Measurements from ENCODE around the gene DDX49.

DNA sequence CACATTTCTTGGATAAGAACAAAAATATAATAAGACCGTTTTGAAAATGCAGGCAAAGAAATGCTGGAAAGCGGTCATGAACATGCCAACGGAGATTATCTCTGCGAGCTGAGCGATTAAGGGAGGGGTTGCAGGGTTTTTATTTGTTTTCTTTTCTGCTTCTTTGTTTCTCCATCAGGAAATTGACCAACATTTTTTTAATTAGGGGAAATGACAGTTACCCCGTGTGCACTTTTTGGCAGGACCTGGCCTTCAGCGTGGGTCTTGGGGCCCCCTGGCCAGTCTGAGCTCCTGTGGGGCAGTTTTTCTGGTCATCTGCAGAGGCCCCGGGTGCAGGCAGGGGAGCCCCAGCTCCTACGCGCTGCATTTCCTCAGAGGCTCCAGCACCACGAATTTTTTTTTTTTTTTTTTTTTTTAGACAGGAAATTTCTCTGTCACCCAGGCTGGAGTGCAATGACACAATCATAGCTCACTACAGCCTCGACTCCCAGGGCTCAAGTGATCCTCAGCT is 52.8 kb downstream of the DDX49 start:
- no peak for TF ChIP-seq RAD21 (IDR thresholded peaks at IDR 0.05)
- TF ChIP-seq, protein P1, sequence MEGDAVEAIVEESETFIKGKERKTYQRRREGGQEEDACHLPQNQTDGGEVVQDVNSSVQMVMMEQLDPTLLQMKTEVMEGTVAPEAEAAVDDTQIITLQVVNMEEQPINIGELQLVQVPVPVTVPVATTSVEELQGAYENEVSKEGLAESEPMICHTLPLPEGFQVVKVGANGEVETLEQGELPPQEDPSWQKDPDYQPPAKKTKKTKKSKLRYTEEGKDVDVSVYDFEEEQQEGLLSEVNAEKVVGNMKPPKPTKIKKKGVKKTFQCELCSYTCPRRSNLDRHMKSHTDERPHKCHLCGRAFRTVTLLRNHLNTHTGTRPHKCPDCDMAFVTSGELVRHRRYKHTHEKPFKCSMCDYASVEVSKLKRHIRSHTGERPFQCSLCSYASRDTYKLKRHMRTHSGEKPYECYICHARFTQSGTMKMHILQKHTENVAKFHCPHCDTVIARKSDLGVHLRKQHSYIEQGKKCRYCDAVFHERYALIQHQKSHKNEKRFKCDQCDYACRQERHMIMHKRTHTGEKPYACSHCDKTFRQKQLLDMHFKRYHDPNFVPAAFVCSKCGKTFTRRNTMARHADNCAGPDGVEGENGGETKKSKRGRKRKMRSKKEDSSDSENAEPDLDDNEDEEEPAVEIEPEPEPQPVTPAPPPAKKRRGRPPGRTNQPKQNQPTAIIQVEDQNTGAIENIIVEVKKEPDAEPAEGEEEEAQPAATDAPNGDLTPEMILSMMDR (IDR thresholded peaks at IDR 0.05; ENCODE audit: low read depth, low read length, missing input control): no peak
- TF ChIP-seq SP1 (IDR thresholded peaks at IDR 0.05): no peak
- TF ChIP-seq YY1 (IDR thresholded peaks at IDR 0.05): no peak
- no peak for TF ChIP-seq TAF1 (conservative IDR thresholded peaks at IDR 0.05)
- TF ChIP-seq FOXA1 (IDR thresholded peaks at IDR 0.05): no peak
